ENCODE measurements around the gene SLC16A7.
"Not testable (repeated sequence)": the region's sequence is repeated elsewhere in the genome, so short reads cannot be mapped to it uniquely, and the experiment has no call there.

Gene SLC16A7, protein sequence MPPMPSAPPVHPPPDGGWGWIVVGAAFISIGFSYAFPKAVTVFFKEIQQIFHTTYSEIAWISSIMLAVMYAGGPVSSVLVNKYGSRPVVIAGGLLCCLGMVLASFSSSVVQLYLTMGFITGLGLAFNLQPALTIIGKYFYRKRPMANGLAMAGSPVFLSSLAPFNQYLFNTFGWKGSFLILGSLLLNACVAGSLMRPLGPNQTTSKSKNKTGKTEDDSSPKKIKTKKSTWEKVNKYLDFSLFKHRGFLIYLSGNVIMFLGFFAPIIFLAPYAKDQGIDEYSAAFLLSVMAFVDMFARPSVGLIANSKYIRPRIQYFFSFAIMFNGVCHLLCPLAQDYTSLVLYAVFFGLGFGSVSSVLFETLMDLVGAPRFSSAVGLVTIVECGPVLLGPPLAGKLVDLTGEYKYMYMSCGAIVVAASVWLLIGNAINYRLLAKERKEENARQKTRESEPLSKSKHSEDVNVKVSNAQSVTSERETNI

DNA sequence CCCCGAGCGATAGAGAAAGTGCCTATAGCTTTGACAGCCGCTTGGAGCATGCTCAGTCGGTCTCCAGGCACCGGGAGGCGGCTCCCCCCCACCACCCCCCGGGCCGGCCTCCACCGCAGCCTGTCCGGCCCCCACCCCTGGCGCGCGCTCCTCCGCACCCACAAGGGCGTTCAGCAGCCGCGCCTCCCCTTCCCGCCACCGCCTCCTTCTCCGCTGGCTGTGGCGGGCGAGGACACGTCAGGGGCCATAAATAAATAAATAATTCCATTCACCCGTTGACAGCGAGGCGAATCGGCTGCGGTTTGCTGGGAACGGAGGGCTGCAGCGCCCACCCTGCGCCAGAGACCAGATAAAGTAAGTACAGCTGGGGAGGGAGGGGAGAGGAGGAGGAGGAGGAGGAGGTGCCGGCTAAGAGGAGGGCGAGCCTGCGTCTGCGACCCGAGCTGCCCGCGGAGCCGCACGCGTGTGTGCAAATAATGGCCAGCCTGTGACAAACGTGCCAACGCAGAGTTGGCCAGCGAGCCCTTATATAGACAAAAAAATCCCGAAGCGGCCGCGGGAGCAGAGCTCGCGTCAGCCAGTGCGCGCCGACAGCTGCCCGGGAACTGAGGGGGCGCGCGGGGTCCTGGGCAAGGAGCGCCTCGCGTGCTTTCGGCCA lies at the start of gene SLC16A7:
TSS of gene SLC16A7 (plus strand) at position 147 of the 658 bp plus-strand sequence. CDS start 108,773 bp downstream, outside the sequence.
- DNase-seq (ENCODE audit: low spot score): peak; percentile 80

DNA sequence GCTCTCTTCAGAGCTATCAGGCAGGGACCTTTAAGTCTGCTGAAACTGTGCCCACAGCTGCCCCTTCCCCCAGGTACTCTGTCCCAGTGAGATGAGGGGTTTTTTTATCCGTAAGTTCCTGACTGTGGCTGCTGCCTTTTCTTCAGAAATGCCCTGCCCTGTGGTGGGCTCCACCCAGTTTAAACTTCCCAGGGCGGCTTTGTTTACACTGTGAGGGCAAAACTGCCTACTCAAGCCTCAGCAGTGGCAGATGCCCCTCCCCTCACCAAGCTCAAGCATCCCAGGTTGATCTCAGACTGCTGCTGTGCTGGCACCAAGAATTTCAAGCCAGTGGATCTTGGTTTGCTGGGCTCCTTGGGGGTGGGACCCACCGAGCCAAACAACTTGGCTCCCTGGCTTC lies 46.9 kb upstream of the SLC16A7 start:
- no peak for DNase-seq (ENCODE audit: low spot score)

DNA sequence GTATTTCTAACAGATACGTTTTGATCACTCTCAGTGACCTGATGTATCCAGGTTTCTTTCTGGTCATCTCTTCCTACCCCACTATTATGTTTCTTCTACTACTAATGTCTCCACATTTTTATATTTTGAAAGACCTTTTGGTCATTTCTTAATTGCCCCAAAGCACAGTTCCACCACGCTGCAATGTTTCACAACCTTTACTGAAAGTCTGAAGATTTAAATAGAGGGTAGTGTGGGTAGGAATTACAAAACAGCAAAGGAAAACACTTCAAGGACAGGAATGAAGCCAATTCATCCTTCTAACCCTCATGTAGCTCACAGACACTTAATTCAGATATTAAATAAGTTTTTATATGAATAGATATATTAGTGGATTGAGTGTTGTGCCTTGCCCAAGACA lies 36.1 kb upstream of the SLC16A7 start:
- no peak for DNase-seq (ENCODE audit: low spot score)

GRCh38 chr12:59570145-59570544 lies 25.7 kb upstream of the SLC16A7 start:
- DNase-seq (ENCODE audit: low spot score): peak; percentile 14

DNA sequence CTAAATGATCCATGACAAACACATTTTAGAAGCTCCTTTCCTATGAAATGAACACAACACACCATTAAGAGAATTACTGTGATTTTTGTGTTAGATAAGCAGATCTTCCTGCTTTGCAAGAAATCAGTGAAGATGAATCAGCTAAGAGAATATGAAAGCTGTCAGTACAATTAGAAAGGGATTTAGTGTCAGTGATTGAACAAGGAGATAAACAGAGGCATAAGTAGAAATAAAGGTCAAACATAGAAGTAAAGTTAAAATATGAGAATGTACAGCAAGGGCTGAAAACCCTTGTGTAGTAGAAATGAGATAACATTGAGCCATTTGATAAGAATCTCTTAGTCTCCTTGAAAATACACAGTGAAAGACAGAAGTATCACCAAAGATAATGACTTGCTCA lies 21.4 kb upstream of the SLC16A7 start:
- no peak for DNase-seq (ENCODE audit: low spot score)

DNA sequence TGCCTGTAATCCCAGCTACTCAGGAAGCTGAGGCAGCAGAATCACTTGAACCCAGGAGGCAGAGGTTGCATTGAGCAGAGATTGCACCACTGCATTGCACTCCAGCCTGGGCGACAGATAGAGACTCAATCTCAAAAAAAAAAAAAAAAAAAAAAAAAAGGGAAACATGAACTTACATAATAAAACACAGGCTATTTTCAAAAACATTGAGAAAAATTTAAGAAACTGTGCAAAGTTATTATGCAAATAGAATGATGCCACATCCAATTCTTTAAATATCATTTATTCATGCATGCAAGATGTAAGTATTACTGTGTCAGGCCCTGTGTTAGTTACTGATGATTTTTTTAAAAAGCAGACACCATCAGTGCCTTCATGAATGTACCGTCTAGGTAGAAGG lies 20.0 kb upstream of the SLC16A7 start:
- DNase-seq (ENCODE audit: low spot score): no peak

DNA sequence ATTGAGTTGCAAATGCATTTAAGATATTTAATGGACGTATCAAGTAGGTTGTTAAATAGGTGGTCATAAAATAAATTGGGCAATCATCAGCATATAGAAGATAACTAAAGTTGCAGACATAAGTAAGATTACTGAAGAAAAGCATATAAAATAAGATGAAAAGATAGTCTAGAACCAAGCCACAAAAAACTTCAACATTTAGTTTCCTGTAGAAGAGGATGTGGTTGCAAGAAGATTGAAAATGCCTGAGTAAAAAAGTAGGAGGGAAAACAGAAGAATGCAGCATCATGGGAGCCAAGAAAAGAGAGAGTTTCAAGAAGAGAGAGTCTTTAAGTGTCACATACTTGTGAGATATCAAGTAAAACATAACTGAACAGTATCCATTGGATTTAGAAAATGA lies 17.6 kb upstream of the SLC16A7 start:
- no peak for DNase-seq (ENCODE audit: low spot score)

GRCh38 chr12:59579631-59580030 lies 16.2 kb upstream of the SLC16A7 start:
- DNase-seq (ENCODE audit: low spot score): no peak

DNA sequence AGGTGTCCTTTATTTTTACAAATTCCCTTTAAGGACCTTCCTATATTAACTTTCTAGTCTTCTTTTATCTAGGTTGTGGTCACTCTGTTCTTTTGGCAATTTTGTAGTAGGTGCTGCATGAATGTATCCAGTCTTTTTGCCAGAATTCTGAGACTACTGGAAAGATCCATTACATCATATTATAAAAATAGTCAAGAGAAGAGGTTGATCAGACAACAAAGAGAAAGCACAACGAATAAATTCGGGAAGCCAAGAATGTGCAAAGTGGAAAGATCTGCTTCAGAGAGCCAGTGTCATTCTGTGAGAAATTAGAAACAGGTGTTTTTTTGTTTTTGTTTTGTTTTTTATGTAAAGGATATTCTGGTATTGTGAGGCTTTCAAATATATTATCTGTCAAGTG lies 15.8 kb upstream of the SLC16A7 start:
- DNase-seq (ENCODE audit: low spot score): no peak

GRCh38 chr12:59583003-59583712 lies 12.7 kb upstream of the SLC16A7 start:
- no peak for DNase-seq (ENCODE audit: low spot score)

DNA sequence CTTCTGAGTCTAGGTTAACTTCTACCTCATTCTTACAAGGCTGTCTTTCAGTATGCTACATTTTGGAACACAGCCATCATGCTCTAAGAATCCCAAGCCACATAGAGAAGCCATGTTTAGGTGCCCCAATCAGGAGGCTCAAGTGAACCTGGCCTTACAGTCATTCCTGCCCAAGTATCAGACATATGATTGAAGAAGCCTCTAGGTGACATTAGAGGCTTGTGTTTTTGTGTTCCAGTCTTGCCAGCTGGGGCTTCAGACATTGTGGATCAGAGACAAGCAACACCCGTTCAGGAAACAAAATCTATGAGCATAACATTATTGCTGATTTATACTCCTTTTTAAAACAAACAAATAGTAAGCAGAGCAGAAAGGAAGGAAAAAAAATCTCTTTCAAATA lies 8.1 kb upstream of the SLC16A7 start:
- no peak for DNase-seq (ENCODE audit: low spot score)

DNA sequence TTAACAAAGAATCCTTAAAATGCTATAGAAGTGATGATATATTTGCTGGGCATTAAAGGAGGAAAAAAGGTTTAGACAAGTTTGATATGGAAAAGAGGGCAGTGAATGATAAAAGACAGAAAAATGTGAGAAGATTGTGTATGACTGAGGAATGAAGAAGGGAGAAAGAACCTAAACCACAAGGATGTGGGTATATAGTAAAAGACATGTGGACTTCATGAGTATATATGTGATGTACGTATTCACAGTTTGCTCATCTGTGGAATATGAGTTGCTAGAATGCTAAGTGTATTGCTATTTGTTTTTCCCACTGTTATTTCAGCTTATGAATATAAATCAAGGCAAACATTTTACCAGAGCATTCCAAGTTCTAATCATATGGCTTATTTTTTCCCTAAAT lies 2.1 kb upstream of the SLC16A7 start:
- DNase-seq (ENCODE audit: low spot score): no peak

GRCh38 chr12:59594943-59595500 lies 807 bp upstream of the SLC16A7 start:
- no peak for DNase-seq (ENCODE audit: low spot score)

GRCh38 chr12:59595565-59595882 lies 305 bp upstream of the SLC16A7 start:
- no peak for DNase-seq (ENCODE audit: low spot score)

GRCh38 chr12:59597385-59597781 lies 1.6 kb downstream of the SLC16A7 start:
- peak; percentile 83 for DNase-seq (ENCODE audit: low spot score)

GRCh38 chr12:59600171-59600570 lies 4.3 kb downstream of the SLC16A7 start:
- DNase-seq (ENCODE audit: low spot score): no peak

- DNase-seq (ENCODE audit: low spot score): no peak
Observed at GRCh38 chr12:59603754-59604153, 7.9 kb downstream of the SLC16A7 start.

GRCh38 chr12:59612823-59613434 lies 17.1 kb downstream of the SLC16A7 start:
- not testable (repeated sequence) for DNase-seq (ENCODE audit: low spot score)

GRCh38 chr12:59615392-59616165 lies 19.8 kb downstream of the SLC16A7 start:
- DNase-seq (ENCODE audit: low spot score): no peak

DNA sequence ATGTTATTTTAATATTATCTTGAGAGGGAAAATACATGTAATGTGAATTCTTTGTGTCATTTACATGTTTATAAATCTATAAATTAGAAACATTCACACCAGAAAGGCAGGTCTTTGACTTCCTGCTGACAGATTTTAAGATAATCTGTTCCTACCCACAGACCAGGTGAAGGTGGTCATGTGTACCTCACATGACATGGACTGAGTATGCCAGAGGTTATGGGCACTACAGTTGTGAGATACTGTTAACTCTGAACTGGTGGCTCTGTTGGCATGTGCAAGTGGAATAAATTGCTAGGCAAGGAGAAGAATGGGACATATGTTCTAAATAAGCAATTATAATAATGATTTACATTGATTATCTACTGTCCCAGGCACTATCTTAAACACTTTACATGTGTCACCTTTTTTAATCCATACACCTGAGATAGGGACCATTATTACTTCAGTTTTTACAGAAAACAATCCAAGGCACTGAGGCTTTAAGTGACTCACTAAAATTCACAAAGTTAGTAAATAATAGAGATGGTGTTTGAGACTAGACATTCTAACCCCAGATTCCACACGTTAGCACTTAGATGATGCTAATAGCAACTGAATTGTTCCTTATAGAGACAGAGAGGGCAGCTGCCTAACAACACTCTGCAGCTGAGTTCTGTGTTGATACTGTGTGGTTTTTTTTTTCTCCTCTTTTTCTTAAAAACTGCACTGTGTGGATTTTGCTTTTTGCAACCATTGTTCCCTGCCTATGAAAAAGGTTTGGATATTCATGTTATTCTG lies 23.8 kb downstream of the SLC16A7 start:
- no peak for DNase-seq (ENCODE audit: low spot score)

DNA sequence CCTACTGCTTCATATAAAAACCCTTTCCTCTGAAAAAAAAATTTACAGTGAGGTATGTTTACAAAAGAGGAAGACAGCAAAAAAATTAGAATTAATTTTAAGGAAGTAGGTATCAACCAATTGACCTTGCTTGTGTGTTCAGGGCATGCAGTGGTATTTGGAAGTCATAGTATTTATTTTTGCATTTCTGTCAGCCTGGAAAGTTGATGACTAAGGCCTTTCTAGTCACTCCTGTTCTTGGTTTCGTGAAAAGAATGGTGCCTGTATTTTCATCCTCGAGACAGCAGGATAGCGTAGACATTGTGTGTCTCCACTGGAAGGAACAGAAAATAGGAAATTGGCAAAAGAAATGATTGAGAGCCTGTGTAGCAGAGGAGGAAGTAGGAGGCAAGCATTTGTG lies 24.5 kb downstream of the SLC16A7 start:
- no peak for DNase-seq (ENCODE audit: low spot score)

Measured in RKO (cell line).